ENCODE data around the gene DGAT2.

The DGAT2 gene

DNA sequence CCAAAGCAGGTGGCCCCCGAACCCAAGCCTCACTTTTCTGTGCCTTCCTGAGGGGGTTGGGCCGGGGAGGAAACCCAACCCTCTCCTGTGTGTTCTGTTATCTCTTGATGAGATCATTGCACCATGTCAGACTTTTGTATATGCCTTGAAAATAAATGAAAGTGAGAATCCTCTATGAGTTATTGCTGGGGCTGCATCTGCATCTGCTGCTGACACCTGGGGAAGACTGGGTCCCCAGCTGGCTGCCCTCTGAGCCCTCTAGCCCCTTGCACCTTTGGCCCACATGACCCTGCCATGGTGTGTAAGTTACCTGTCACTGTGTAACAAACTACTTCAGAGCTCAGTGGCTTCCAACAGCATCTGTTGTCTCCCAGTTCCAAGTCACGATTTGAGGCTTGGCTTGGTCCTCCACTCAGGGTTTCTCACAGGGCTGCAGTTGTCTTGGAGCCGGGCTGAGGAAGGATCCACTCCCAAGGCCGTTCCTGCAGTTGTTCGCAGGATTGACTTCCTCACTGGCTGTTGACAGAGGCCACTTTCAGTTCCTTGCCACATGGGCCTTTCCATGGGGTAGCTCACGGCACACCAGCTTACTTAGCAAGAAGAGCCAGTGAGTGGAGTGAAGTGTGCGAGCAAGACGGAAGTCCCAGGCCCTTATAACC lies 32.9 kb downstream of the DGAT2 start:
- no peak for DNase-seq (ENCODE audit: low spot score)

DNA sequence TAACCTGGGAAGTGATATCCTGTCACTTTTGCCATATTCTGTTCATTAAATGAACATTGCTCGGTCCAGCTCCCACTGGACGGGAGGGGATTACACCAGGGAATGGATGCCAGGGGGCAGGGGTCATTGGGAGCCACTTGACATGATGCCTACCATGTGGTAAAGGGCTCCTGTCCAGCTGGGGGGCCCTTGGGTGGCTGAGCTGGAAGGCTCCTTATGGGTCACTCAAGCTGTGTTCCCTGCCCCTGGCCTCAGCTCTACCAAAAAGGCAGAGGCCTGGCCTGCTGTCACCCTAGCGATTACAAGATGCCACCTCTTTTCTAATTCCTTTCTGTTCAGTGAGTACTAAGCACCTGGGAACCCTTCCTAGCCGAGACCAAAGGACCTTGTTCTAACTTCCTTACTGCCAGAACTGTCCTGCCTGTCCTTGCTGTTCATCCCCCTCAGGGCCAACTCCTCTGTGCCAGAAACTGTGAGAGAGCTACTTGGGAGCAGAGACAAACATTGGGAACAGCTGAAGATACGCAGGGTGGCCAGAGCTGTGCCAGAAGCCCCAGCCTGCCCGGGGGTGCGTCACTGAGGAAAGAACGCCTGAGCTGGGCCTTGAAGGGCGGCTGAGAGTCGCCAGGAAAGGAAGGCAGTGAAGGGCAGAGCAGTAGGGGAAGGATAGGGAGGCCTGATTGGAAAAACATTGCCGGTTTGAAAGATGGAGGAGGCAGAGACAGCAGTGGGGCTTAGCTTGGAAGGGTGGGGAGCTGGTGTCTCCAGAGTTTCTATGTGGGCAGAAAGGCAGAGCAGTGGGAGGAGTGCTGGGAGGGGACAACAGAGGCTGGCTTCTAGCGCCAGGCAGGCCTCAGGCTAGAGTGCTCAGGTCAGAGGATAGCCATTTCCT lies 33.7 kb downstream of the DGAT2 start:
- no peak for DNase-seq (ENCODE audit: low spot score)

DNA sequence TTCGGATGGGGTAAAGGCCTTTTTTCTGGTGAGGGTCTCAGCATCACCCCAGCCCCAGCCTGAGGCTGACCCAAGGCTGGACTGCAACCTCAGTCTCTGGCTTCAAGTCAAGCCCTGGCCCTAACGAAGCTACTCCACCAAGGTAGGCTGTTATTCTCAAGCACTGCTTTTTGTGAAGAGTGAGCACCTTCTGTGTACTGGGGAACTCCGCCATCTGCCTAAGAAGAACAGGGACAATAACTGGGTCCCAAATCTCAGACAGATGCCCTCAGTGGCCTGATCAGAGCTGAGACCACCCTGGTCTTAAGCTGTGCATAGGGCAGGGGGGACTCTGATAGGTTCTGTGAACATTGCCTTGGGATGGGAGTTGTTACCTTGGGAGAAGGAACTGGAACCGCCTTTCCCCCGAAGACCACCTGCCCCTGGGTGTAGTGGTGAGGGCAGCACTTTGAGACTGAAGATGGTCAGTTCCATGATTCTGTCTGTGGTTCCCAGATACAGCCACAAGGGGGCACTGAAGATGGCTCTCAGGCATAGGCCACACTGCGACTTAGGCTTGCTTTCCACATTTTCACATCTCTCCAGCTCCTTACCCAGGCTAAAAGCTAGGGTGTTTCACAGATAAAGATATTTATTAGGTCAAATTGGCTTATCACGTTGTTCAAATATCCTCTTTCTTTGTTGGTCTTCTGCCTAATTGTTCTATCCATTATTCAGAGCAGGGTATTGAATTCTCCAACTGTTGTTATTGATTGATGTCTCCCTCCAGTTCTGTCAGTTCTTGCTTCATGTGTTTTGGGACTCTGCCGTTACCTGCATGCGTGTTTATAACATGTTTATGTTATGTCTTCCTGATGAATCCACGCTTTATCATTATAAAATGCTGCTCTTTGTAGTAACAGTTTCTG lies 34.6 kb downstream of the DGAT2 start:
- DNase-seq (ENCODE audit: low spot score) = peak; percentile 55

DNA sequence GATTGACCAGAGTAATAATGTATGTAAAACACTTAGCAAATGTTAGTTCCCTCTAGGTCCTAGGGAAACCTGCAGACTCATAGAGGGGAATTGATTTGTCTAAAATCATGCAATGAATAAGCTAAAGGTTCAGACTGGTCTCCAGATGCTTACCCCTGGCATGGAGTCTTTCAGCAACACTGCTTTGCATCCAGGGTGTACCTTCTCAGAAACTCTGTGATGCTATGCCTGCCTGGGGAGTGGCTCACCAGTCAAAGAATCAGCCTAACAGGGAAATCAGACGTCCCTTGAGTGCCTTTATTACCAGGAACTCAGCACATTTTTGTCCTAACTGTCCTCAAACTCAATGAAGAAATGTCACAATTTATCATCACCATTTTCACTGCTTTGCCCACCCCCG lies 40.5 kb downstream of the DGAT2 start:
- no peak for DNase-seq (ENCODE audit: low spot score)

DNA sequence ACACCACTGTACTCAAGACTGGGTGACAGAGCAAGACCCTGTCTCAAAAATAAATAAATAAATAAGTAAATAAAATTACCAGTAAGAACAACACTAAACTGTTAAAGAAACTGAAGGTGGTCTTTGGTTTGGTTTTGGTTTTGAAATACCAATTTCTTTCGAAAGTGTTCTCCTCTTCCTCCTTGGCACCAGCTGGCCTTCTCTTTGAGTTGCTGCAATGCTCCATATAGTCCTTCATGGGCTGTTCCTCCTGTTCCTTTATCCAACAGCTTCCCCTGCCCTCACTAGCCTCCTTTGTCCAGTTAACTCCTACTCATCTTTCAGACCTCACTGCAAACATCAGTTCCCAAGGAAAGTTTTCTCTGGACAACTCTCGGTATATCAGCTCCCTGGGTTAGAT lies 41.4 kb downstream of the DGAT2 start:
- no peak for DNase-seq (ENCODE audit: low spot score)

DNA sequence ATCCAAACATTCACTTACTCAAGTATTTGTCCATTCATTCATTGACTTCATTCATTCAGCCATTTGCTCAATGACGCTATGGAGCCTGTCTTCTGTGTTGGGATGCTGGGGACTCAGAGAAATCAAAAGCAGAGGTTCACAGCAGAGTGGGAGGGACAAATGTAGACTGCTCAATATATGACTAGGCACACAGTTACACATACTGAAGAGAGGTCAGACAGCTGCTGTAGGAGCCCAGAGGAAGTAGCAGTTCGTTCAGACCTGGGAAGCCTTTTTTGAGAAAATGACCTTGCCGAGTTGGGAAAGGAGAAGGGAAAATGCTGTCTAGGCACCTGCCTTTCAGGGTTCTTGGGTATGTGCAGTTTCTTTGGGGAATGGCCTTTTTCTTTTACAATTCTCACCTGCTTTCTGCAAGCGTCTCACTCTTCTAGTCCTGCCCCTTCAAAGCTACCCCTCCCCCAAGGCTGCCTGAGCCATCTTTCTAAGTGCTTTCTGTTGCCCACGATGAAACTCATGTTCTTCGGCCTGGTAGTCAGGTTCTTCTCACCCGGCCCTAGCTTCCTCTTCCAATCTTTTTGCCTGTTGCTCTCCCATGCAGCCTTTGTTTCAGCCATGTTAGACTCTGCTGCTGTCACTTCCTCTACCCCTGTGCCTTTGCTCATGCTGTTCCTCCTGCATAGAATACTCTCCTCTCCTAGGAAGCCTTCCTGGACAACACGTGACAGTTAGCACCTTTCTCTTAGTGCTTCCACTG lies 42.2 kb downstream of the DGAT2 start:
- no peak for DNase-seq (ENCODE audit: low spot score)

DNA sequence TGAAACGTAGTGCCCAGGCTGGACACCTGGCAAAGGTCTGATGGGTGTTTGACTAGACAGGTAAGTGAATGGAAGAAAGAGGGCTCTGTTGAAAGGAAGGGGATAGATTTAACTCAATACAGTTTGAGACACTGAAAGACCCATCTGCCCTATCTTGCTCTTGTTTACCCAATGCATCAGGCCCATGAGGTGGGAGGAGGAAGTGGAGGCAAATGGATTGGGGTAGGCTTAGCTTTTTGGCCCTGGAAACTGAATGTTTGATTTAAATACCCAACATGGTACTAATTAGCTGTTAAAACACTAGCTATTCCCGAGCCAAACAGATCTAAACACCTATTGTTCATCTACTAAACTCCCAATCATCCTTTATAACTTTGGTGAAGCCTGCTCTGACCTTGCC lies 42.9 kb downstream of the DGAT2 start:
- no peak for DNase-seq (ENCODE audit: low spot score)

DNA sequence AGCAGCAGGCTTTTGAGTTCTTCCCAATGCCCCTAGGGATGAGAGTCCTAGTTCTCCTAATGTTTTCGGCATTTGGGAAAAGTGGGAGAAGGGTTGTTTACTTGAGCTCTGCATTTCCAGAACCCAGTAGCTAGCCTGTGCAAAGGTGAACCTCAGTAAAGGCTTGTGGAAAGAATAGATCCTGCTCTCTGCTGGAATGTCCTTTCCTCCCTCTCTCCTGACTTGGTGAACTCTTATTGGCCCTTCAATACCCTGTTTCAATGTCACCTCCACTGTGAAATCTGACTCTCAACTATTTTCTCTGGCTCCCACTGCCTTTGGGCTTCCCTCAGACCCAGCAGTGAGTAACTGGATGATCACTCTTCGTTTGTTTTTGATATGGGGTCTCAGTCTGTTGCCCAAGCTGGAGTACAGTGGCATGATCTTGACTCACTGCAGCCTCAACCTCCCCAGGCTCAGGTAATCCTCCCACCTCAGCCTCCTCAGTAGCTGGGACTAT lies 44.0 kb downstream of the DGAT2 start:
- no peak for DNase-seq (ENCODE audit: low spot score)

DNA sequence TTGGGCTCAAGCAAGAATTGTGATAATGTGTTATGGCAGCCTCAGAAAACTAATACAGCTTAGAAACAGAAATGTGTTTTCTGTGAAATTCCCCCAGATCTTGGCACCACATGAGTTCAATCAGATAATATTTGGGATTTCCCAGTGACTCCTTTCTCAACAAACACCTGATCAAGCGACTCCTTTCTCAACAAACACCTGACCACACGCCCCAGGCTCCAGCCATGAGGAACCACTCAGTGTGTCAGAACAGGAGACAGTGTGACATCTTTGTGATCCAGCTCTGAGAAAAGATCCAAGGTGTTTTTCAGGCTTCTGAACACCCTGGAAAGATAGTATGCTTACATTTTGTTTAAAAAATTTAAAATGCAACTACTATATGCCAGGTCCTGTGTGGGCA lies 44.5 kb downstream of the DGAT2 start:
- no peak for DNase-seq (ENCODE audit: low spot score)

DNA sequence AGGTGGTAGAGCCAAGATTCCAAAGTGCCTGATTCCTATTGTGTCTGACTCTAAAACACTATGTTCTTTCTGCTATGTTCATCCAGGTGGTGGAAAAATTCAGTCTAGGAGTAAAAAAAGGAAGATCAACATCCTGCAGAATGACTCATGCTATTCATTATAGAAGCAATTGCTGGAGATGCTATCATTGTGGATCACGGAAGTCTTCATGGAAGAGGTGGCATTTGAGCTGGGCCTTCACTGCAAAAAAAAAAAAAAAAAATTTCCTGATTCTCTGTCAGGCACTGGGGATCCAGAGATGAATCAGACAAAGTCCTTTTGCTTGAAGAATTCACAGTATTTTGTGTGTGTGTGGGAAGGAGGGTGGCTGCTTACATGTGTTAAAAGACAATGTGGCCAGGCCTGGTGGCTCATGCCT lies 45.1 kb downstream of the DGAT2 start:
- no peak for DNase-seq (ENCODE audit: low spot score)

DNA sequence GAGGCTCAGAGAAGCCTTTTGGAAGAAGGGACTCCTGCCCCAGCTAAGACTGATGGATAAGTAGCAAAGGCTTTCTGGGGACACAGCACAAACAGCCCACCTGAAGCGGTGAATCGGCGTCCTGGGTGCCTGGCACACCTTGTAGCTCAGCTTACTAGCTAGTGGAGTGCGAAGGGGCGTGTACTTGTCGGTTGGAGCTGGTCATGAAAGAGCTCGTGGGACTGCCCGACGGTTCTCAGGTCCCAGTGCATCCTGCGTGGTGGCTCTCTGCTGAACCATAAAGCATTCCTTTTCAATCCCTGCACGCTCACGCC lies 45.7 kb downstream of the DGAT2 start:
- no peak for DNase-seq (ENCODE audit: low spot score)

DNA sequence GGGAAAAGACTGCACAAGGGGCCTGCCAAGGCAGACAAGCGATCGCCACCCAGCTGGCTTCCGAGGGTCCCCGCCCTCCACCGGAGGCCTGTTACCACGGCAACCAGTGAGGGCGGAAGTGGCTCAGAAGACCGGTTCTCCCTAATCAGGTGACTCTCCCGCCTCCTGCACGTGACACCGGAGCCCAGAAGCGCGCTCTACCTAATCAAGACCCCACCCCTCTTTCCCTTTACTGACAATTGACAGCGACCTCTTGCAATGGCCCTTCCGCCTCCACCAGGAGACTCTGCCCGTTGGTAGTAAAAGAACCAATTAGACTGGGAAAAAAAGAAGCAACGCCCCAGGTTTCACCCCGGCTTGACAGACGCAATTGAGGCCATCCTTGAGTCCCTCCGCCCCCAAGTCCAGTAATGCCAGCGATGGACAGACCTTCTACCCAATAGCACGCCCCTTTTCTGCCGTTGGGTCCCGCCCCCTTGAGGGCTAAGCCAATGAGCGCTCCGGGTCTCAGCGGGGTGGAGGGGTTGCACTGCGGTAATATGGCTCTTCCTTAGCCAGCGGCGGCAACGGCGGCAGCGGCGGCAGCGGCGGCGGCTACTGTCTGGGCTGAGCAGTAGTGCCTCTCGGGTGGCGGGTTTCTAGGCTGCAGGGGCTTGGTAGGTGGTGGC lies 46.2 kb downstream of the DGAT2 start, which contains the start of gene UVRAG:
TSS of gene UVRAG (plus strand) at position 534 of the 668 bp plus-strand sequence. CDS start 198 bp downstream, outside the sequence.
- peak; percentile 99 for DNase-seq (ENCODE audit: low spot score)

DNA sequence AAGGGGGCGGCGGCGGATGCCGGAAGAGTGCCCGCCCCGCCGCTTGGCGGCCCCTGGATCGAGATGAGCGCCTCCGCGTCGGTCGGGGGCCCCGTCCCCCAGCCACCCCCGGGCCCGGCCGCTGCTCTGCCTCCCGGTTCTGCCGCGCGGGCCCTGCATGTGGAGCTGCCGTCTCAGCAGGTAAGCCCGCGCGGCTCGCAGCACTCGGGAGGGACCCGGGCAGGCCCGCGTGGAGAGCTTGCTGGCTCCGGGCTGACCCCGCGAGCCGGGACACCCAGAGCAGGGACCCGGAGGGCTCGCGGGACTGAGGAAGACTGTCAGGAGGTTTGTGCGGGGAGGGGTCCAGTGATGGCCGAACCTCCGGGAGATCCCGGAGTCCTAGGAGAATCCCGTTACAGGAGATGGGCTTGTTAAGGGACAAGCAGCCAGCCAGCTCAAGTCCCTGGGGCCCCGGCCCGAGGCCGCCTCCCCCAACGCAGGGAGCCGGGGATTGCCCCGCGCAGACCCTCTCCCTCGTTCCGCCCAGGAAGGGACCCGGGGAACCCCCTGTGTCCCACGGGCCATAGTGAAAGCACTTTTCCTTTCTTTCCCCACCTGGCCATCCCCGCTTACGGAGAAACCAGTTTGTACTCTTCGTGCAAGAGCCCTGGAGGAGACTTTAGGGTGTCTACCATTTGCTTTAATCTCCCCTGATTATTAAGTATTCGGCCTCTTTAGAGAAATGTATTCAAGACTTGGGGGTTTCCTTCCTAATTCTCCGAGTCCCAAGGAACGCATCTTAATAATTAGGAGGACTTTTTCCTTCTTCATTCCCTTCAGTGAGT lies 47.0 kb downstream of the DGAT2 start:
- DNase-seq (ENCODE audit: low spot score) = no peak

DNA sequence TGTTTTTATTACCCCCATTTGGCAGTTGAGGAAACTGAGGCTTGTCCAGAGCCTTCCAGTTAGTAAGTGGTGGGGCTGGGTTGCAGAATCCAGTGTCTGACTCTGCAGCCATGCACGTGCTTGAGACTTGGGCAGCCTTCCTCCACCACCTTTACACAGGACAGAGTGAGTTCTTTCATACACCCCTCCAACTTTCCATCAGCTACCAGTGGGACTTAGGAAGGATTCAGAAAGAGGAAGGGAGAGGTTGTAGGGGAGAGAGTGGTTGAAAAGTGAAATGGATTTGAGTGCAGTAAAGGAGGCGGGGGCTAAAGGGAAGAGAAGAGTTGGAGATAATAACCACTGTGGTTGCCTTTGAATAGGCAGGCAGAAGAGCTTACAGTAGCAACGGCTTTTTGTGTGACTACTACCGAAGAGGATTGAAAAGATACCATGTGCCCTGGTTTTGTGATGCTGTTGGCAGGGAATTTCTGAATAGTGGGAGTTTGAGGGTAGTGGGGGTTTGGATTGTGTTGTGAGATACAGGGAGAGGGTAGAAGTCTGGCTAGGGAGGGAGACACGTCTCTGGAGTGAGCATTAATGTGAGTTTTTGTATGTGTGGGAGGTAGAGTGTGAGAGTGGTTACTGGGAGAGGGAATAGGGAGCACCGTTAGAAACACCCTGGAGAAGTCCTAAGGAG lies 48.1 kb downstream of the DGAT2 start:
- no peak for DNase-seq (ENCODE audit: low spot score)

DNA sequence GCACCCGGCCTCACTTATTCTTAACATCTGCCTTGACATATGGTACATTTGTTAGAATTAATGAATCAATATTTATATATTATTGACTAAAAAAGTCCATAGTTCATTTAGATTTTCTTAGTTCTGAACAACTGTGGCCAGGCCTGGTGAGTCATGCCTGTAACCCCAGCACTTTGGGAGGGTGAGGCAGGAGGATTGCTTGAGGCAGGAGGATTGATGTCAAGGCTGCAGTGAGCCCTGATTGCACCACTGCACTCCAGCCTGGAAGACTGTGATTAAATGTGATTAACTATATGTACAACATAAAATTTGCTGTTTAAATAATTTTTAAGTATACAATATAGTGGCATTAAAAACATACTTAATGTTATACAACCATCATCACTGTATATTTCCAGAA lies 52.1 kb downstream of the DGAT2 start:
- DNase-seq (ENCODE audit: low spot score) = no peak

DNA sequence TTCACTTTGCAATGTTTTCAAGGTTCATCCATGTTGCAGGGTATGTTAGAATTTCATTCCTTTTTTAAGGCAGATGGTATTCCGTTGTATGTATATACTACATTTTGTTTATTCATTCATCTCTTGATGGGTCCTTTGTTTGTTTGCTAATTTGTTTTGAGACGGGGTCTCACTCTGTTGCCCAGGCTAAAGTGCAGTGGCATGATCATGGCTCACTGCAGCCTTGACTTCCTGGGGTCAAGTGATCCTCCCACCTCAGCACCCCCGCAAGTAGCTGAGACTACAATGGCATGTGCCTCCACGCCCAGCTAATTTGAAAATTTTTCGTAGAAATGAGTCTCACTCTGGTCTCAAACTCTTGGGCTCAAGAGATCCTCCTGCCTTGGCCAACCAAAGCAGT lies 52.6 kb downstream of the DGAT2 start:
- DNase-seq (ENCODE audit: low spot score) = no peak

DNA sequence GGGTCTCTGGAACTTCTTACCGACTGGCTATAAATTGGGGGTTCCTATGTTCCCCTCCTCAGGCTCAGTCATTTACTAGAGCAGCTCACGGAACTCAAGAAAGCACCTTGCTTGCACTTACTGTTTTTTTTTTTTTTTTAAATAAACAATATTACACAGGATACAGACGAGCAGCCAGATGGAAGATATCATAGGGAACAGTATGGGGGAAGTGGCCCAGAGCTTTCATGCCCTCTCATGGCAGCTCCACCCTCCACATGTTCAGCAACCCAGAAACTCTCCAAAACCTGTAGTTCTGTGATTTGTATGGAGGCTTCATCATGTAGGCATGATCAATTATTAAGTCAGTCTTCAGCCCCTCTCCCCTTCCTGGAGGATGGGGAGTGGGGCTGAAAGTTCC lies 54.0 kb downstream of the DGAT2 start:
- DNase-seq (ENCODE audit: low spot score) = no peak

DNA sequence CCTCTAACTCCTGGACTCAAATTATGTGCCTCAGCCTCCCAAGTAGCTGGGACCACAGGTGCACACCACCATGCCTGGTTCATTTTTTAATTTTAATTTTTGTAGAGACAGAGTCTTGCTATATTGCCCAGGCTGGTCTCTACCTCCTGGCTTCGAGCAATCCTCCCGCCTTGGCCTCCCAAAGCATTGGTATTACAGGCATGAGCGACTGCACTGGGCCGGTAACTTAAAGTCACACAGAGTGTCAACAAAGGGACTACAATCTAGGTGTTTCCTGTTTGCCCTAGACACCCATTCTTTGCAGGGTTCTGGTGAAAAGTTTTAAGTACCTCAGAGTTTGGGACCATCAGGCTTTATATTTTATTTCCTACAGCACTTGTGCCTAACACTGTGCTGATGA lies 54.8 kb downstream of the DGAT2 start:
- no peak for DNase-seq (ENCODE audit: low spot score)

DNA sequence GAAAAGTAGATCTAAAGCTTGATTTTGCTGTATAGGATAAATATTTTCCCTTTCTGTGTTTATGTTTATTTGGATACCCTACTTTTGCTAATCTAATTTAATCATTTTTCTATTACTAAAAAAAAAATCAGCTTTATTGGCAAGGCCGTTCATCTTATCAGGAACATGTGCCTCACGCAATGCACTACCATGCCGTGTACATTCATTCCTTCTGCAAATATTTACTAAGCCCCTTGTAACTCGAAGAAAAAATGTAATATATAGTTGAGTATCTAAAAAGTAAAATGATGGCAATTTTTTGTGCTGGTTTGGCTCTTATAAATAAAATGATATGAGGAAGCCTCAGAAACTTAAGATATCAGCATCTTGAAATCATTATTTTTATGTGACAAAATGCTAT lies 55.4 kb downstream of the DGAT2 start:
- DNase-seq (ENCODE audit: low spot score) = no peak

Data from LoVo (cell line).